GM12878 (cell line): Measurements from ENCODE around the gene GPC6.

Experiments
- CREM ChIP-seq: IDR thresholded peaks from 2 replicates; pipeline ENCODE4 v1.6.1; 2014; ENCODE audit warnings: antibody characterized with exemption, low read depth
- CTCF ChIP-seq, 3 experiments: IDR thresholded peaks in 2 of 3; conservative IDR thresholded peaks in 1 of 3; 2 replicates each; pipeline ENCODE4 v1.5.1; 2011; ENCODE audit warnings: low read depth in 3 of 3, low read length in 3 of 3, mild to moderate bottlenecking in 3 of 3, control low read depth in 2 of 3, moderate library complexity in 2 of 3, inconsistent platforms in 1 of 3, mixed read lengths in 1 of 3; ENCODE audit not compliant: control insufficient read depth in 2 of 3, insufficient read depth in 1 of 3; ENCODE audit errors: extremely low read depth in 1 of 3
- EZH2 ChIP-seq: IDR thresholded peaks from 2 replicates; pipeline ENCODE4 v1.6.1; 2012; ENCODE audit warnings: low read depth, mild to moderate bottlenecking, control low read depth, inconsistent platforms, low read length, borderline replicate concordance; ENCODE audit not compliant: control insufficient read depth
- FOXM1 ChIP-seq: IDR thresholded peaks from 2 replicates; pipeline ENCODE4 v1.6.1; 2012; ENCODE audit warnings: low read depth, mild to moderate bottlenecking, inconsistent platforms, low read length, moderate library complexity
- POLR2A ChIP-seq: IDR thresholded peaks from 2 replicates; pipeline ENCODE4 v1.6.1; 2011; ENCODE audit warnings: low read depth, mild to moderate bottlenecking, low read length
- REST ChIP-seq: IDR thresholded peaks from 2 replicates; pipeline ENCODE4 v1.6.1; 2012; ENCODE audit warnings: mild to moderate bottlenecking, low read depth, low read length
- ZNF24 ChIP-seq: fragments of 450-650 bp; IDR thresholded peaks from 2 replicates; pipeline ENCODE4 v1.6.1; 2017; ENCODE audit warnings: antibody characterized with exemption, mild to moderate bottlenecking

GRCh38 chr13:93547886-93548285 lies 321.3 kb downstream of the GPC6 start:
- TF ChIP-seq EZH2 (no peak), CREM (no peak), REST (no peak), CTCF (IDR thresholded peaks at IDR 0.05 in 2 of 3, conservative IDR thresholded peaks at IDR 0.05 in 1 of 3; ENCODE audit: control insufficient read depth in 2 of 3, extremely low read depth in 1 of 3, insufficient read depth in 1 of 3, low read depth in 3 of 3, low read length in 3 of 3) (no peak), ZNF24 (no peak), POLR2A (no peak), FOXM1 (no peak)
